ENCODE results near the gene TIMM13.
"Not testable (repeated sequence)": the region's sequence is repeated elsewhere in the genome, so short reads cannot be mapped to it uniquely, and the experiment has no call there.

Gene TIMM13

GRCh38 chr19:2394442-2395292, 32.7 kb downstream of the TIMM13 start:
- Histone ChIP-seq H3K27ac (ENCODE audit: low read length) (no peak overlapping the region), H3K4me2 (ENCODE audit: insufficient read depth, low read length) (no peak overlapping the region), H2AFZ (ENCODE audit: low read depth, low read length) (no peak overlapping the region), H3K27me3 (ENCODE audit: insufficient read depth, low read length, poor library complexity) (no peaks in the 10 kb centered on the region), H3K79me2 (ENCODE audit: insufficient read depth, low read length) (no peaks in the 10 kb centered on the region), H3K9me3 (ENCODE audit: insufficient read depth, low read length, severe bottlenecking) (no peaks in the 10 kb centered on the region), H3K9ac (ENCODE audit: low read depth, low read length) (no peak overlapping the region), H4K20me1 (ENCODE audit: insufficient read depth, low read length) (no peaks in the 10 kb centered on the region), H3K36me3 (ENCODE audit: insufficient read depth, low read length) (no peaks in the 10 kb centered on the region), H3K4me1 (ENCODE audit: insufficient read depth, low read length) (peaks cover 3% of the 10 kb centered on the region), H3K4me3 (ENCODE audit: low read depth in 1 of 2, low read length in 2 of 2) (no peak overlapping the region)
- ATAC-seq (ENCODE audit: insufficient read depth, low read depth) (no peak), DNase-seq (no peak)
- TF ChIP-seq EZH2 (IDR thresholded peaks at IDR 0.05; ENCODE audit: borderline replicate concordance, low read depth, low read length, severe bottlenecking): no peak
- TF ChIP-seq CTCF (IDR thresholded peaks at IDR 0.05; ENCODE audit: borderline replicate concordance, extremely low read depth, low read length, poor library complexity, severe bottlenecking): no peak

GRCh38 chr19:2394054-2394441, 33.3 kb downstream of the TIMM13 start:
- no peak overlapping the region for H2AFZ ChIP-seq (ENCODE audit: low read depth, low read length)
- DNase-seq: no peak

GRCh38 chr19:2392899-2393298, 34.5 kb downstream of the TIMM13 start:
- H2AFZ ChIP-seq (ENCODE audit: low read depth, low read length); H3K9ac ChIP-seq (ENCODE audit: low read depth, low read length); H4K20me1 ChIP-seq (ENCODE audit: insufficient read depth, low read length); H3K27me3 ChIP-seq (ENCODE audit: insufficient read depth, low read length, poor library complexity); H3K9me3 ChIP-seq (ENCODE audit: insufficient read depth, low read length, severe bottlenecking); H3K4me1 ChIP-seq (ENCODE audit: insufficient read depth, low read length); H3K27ac ChIP-seq (ENCODE audit: low read length); H3K4me2 ChIP-seq (ENCODE audit: insufficient read depth, low read length); H3K36me3 ChIP-seq (ENCODE audit: insufficient read depth, low read length); H3K4me3 ChIP-seq (ENCODE audit: low read depth in 1 of 2, low read length in 2 of 2); H3K79me2 ChIP-seq (ENCODE audit: insufficient read depth, low read length): not testable (repeated sequence)
- DNase-seq (peak; percentile 55), ATAC-seq (ENCODE audit: insufficient read depth, low read depth) (peak; percentile 24; the same call in 1 of the 3 replicates)

More at GRCh38 chr19:2394054-2394441, 33.3 kb downstream of the TIMM13 start:
- Histone ChIP-seq H3K9ac (ENCODE audit: low read depth, low read length) (no peak overlapping the region), H3K4me3 (ENCODE audit: low read depth in 1 of 2, low read length in 2 of 2) (no peak overlapping the region), H3K9me3 (ENCODE audit: insufficient read depth, low read length, severe bottlenecking) (no peaks in the 10 kb centered on the region), H3K4me1 (ENCODE audit: insufficient read depth, low read length) (peaks cover 3% of the 10 kb centered on the region), H3K79me2 (ENCODE audit: insufficient read depth, low read length) (no peaks in the 10 kb centered on the region), H3K4me2 (ENCODE audit: insufficient read depth, low read length) (no peak overlapping the region), H4K20me1 (ENCODE audit: insufficient read depth, low read length) (no peaks in the 10 kb centered on the region), H3K27me3 (ENCODE audit: insufficient read depth, low read length, poor library complexity) (no peaks in the 10 kb centered on the region), H3K27ac (ENCODE audit: low read length) (no peak overlapping the region), H3K36me3 (ENCODE audit: insufficient read depth, low read length) (no peaks in the 10 kb centered on the region)
- no peak for ATAC-seq (ENCODE audit: insufficient read depth, low read depth)
- TF ChIP-seq CTCF (IDR thresholded peaks at IDR 0.05; ENCODE audit: borderline replicate concordance, extremely low read depth, low read length, poor library complexity, severe bottlenecking) (no peak), EZH2 (IDR thresholded peaks at IDR 0.05; ENCODE audit: borderline replicate concordance, low read depth, low read length, severe bottlenecking) (no peak)

GRCh38 chr19:2392366-2392765, 35.0 kb downstream of the TIMM13 start:
- ATAC-seq (ENCODE audit: insufficient read depth, low read depth): no peak

More at GRCh38 chr19:2392366-2392765, 35.0 kb downstream of the TIMM13 start:
- Histone ChIP-seq H3K27me3 (ENCODE audit: insufficient read depth, low read length, poor library complexity) (no peaks in the 10 kb centered on the region), H3K4me2 (ENCODE audit: insufficient read depth, low read length) (no peak overlapping the region), H3K36me3 (ENCODE audit: insufficient read depth, low read length) (no peaks in the 10 kb centered on the region), H3K9me3 (ENCODE audit: insufficient read depth, low read length, severe bottlenecking) (no peaks in the 10 kb centered on the region), H3K4me1 (ENCODE audit: insufficient read depth, low read length) (peaks cover 3% of the 10 kb centered on the region), H2AFZ (ENCODE audit: low read depth, low read length) (no peak overlapping the region), H4K20me1 (ENCODE audit: insufficient read depth, low read length) (no peaks in the 10 kb centered on the region), H3K9ac (ENCODE audit: low read depth, low read length) (no peak overlapping the region), H3K4me3 (ENCODE audit: low read depth in 1 of 2, low read length in 2 of 2) (no peak overlapping the region), H3K27ac (ENCODE audit: low read length) (no peak overlapping the region), H3K79me2 (ENCODE audit: insufficient read depth, low read length) (no peaks in the 10 kb centered on the region)
- DNase-seq: no peak
- TF ChIP-seq CTCF (IDR thresholded peaks at IDR 0.05; ENCODE audit: borderline replicate concordance, extremely low read depth, low read length, poor library complexity, severe bottlenecking): no peak
- TF ChIP-seq EZH2 (IDR thresholded peaks at IDR 0.05; ENCODE audit: borderline replicate concordance, low read depth, low read length, severe bottlenecking): no peak
